ENCODE measurements around the gene NCAPG.

GRCh38 chr4:17812801-17813200 is 2.0 kb downstream of the NCAPG start:
- no peak for TF ChIP-seq POLR2A (IDR thresholded peaks at IDR 0.05; ENCODE audit: low read length)
- TF ChIP-seq GATA1 (IDR thresholded peaks at IDR 0.05; ENCODE audit: low read depth, low read length) = no peak
